Prostate gland (tissue), 2 donors: ENCODE data around the gene IFNAR1. TPM values are rescaled to one million over a fixed set of nuclear protein-coding genes. Genes with fewer than 3 reads are reported as not detected.
A peak's percentile ranks its signal among the peaks of the same experiment; 100 is the strongest.

Experiments
- DNase-seq: peaks from one replicate; pipeline ENCODE4 v3.0.0-alpha.2; 2019; ENCODE audit warnings: low spot score
- H3K27ac ChIP-seq, 2 donors: fragments of 200-600 bp; sonication (generic); 2 replicates each; pipeline ENCODE4 v1.5.1; 2017 to 2019
- H3K27me3 ChIP-seq: fragments of 200-600 bp; sonication (generic); replicated peaks from 2 replicates; pipeline ENCODE4 v1.5.1; 2019; ENCODE audit not compliant: insufficient read depth
- H3K36me3 ChIP-seq, 2 donors: fragments of 200-600 bp; sonication (generic); 1 replicate in 1 of 2; 2 replicates in 1 of 2; pipeline versions ENCODE4 v1.5.1 to v1.8.1; 2017 to 2019
- H3K4me1 ChIP-seq: fragments of 200-600 bp; sonication (generic); replicated peaks from 2 replicates; pipeline ENCODE4 v1.5.1; 2019
- H3K4me3 ChIP-seq, 2 donors: fragments of 200-600 bp; sonication (generic); 2 replicates each; pipeline ENCODE4 v1.5.1; 2017 to 2019
- H3K9me3 ChIP-seq: fragments of 200-600 bp; sonication (generic); 2 replicates; pipeline ENCODE4 v1.5.1; 2017
- CTCF ChIP-seq, 4 experiments: fragments of 200-600 bp in 2 of 4; fragments of 450-650 bp in 2 of 4; sonication (generic) in 2 of 4; IDR thresholded peaks; 1 replicate in 3 of 4; 2 replicates in 1 of 4; pipeline ENCODE4 v1.5.1; 2016 to 2019; ENCODE audit warnings: antibody characterized with exemption in 4 of 4, mild to moderate bottlenecking in 2 of 4, moderate library complexity in 2 of 4
- POLR2A ChIP-seq: fragments of 450-650 bp; IDR thresholded peaks from one replicate; pipeline ENCODE4 v1.6.1; 2016; ENCODE audit warnings: antibody characterized with exemption, mild to moderate bottlenecking
- POLR2AphosphoS5 ChIP-seq: sonication (generic); formaldehyde crosslinking; IDR thresholded peaks from one replicate; pipeline ENCODE4 v1.6.1; 2017; ENCODE audit warnings: antibody characterized with exemption
- WGBS: methylation state at CpG from one replicate; pipeline ENCODE4 v1.1.5; 2018; 5-methylcytosine and 5-hydroxymethylcytosine counted together
- intact Hi-C: fragments of 100-400 bp; cut with DNase I; formaldehyde crosslinking; loops from one replicate; pipeline ENCODE4 v1.14.2; 2022
- total RNA-seq, 2 donors: library from RNA; depleted of rRNA; stranded (reverse); fragments of >200 nt; gene quantifications; one replicate each; pipeline ENCODE4 v1.1.0, GENCODE V29; 2016

Gene IFNAR1
- total RNA-seq, 2 donors from 2014 or later = 29.8 to 34.4 TPM

GRCh38 chr21:33397717-33398116 lies 72.9 kb downstream of the IFNAR1 start:
- H3K4me1 ChIP-seq = no peaks in the 10 kb centered on the region
- TF ChIP-seq POLR2A (no peak), CTCF (IDR thresholded peaks at IDR 0.05) (no peak), POLR2AphosphoS5 (no peak)
- no peak overlapping the region for H3K4me3 ChIP-seq
- intact Hi-C loops = no loop called here
- 92% methylated on average over 3 of the region's 3 CpGs for WGBS
- no peaks in the 10 kb centered on the region for H3K36me3 ChIP-seq
- no peaks in the 10 kb centered on the region for H3K9me3 ChIP-seq
- no peaks in the 10 kb centered on the region for H3K27me3 ChIP-seq
- H3K27ac ChIP-seq = no peak overlapping the region
- no peak for DNase-seq

GRCh38 chr21:33398361-33398760 lies 73.6 kb downstream of the IFNAR1 start:
- Histone ChIP-seq H3K4me3 (no peak overlapping the region), H3K4me1 (no peaks in the 10 kb centered on the region), H3K27ac (no peak overlapping the region), H3K9me3 (no peaks in the 10 kb centered on the region), H3K36me3 (no peaks in the 10 kb centered on the region), H3K27me3 (no peaks in the 10 kb centered on the region)
- TF ChIP-seq CTCF (IDR thresholded peaks at IDR 0.05) = no peak
- TF ChIP-seq POLR2A = no peak
- no peak for TF ChIP-seq POLR2AphosphoS5
- intact Hi-C loops = no loop called here
- DNase-seq = no peak
- 86% methylated on average over 5 of the region's 5 CpGs for WGBS

GRCh38 chr21:33401630-33401992 lies 76.8 kb downstream of the IFNAR1 start:
- Histone ChIP-seq H3K9me3 (no peaks in the 10 kb centered on the region), H3K4me1 (no peaks in the 10 kb centered on the region), H3K36me3 (no peaks in the 10 kb centered on the region), H3K27ac (no peak overlapping the region), H3K4me3 (no peak overlapping the region), H3K27me3 (no peaks in the 10 kb centered on the region)
- 75% methylated on average over 6 of the region's 6 CpGs for WGBS
- intact Hi-C loops = no loop called here
- no peak for TF ChIP-seq POLR2A
- TF ChIP-seq POLR2AphosphoS5 = no peak
- TF ChIP-seq CTCF (IDR thresholded peaks at IDR 0.05) = no peak
- no peak for DNase-seq

- WGBS = 44% methylated on average over 43 of the region's 45 CpGs
- Histone ChIP-seq H3K4me3 (peak overlapping the region; percentile 70 to 77), H3K9me3 (no peaks in the 10 kb centered on the region), H3K27ac (peak overlapping the region; percentile 92 to 95), H3K36me3 (no peaks in the 10 kb centered on the region), H3K27me3 (no peaks in the 10 kb centered on the region), H3K4me1 (no peaks in the 10 kb centered on the region)
- intact Hi-C loops = no loop called here
- TF ChIP-seq POLR2AphosphoS5 (peak; percentile 41), CTCF (IDR thresholded peaks at IDR 0.05) (no peak), POLR2A (no peak)
- peak; percentile 46 for DNase-seq
Measured at GRCh38 chr21:33402001-33402979, 77.5 kb downstream of the IFNAR1 start.
